BLaER1 treated with 17β-estradiol and CSF1 and Interleukin-3, amounts not matched to agents 10 nM and 100 nM (cell line): Measurements from ENCODE around the gene GLUD1.
A peak's percentile ranks its signal among the peaks of the same experiment; 100 is the strongest.
"Not testable (repeated sequence)": the region's sequence is repeated elsewhere in the genome, so short reads cannot be mapped to it uniquely, and the experiment has no call there.

Experiments used
- H3K27ac ChIP-seq, 11 experiments: shearing (Covaris generic); formaldehyde crosslinking; 2 replicates each; pipeline ENCODE4 v1.8.1; 2022
- H3K27me3 ChIP-seq, 11 experiments: shearing (Covaris generic); formaldehyde crosslinking; 2 replicates each; pipeline ENCODE4 v1.8.1; 2022
- H3K36me3 ChIP-seq, 11 experiments: shearing (Covaris generic); formaldehyde crosslinking; 2 replicates each; pipeline ENCODE4 v1.8.1; 2022
- H3K4me1 ChIP-seq, 10 experiments: shearing (Covaris generic); formaldehyde crosslinking; 2 replicates each; pipeline ENCODE4 v1.8.1; 2022
- H3K4me2 ChIP-seq, 11 experiments: shearing (Covaris generic); formaldehyde crosslinking; 2 replicates each; pipeline ENCODE4 v1.8.1; 2022
- H3K4me3 ChIP-seq, 10 experiments: shearing (Covaris generic); formaldehyde crosslinking; 2 replicates each; pipeline ENCODE4 v1.8.1; 2022
- H3K9ac ChIP-seq, 11 experiments: shearing (Covaris generic); formaldehyde crosslinking; 2 replicates each; pipeline ENCODE4 v1.8.1; 2022
- H3K9me3 ChIP-seq, 11 experiments: shearing (Covaris generic); formaldehyde crosslinking; replicated peaks in 1 of 11; 2 replicates each; pipeline ENCODE4 v1.8.1; 2022
- H4K20me1 ChIP-seq, 11 experiments: shearing (Covaris generic); formaldehyde crosslinking; 2 replicates each; pipeline ENCODE4 v1.8.1; 2022
- Cebpa-rat ChIP-seq, 11 experiments: shearing (Covaris generic); IDR thresholded peaks; 2 replicates each; pipeline ENCODE4 v1.8.1; 2022

Gene GLUD1

GRCh38 chr10:87105446-87106124 is 10.9 kb upstream of the GLUD1 start:
- no peak for TF ChIP-seq Cebpa-rat (IDR thresholded peaks at IDR 0.05)

GRCh38 chr10:87104727-87105126 is 10.1 kb upstream of the GLUD1 start:
- H3K9me3 ChIP-seq, H3K4me3 ChIP-seq, H3K4me2 ChIP-seq, H3K9ac ChIP-seq, H3K27ac ChIP-seq, H3K27me3 ChIP-seq: not testable (repeated sequence)
- peaks cover 0 to 14% (median 0%) of the 10 kb centered on the region in 10 experiments; a peak in 4 of 20 replicates for H3K4me1 ChIP-seq
- H3K36me3 ChIP-seq: peaks cover 79 to 100% (median 96%) of the 10 kb centered on the region in 11 experiments
- H4K20me1 ChIP-seq: peaks cover 0 to 59% (median 28%) of the 10 kb centered on the region in 11 experiments; a peak in 11 of 22 replicates

More at GRCh38 chr10:87105446-87106124, 10.9 kb upstream of the GLUD1 start:
- peaks cover 0 to under 1% (median 0%) of the 10 kb centered on the region in 11 experiments; a peak in 2 of 22 replicates for H3K9me3 ChIP-seq
- peaks cover 75 to 100% (median 96%) of the 10 kb centered on the region in 11 experiments for H3K36me3 ChIP-seq
- H3K27me3 ChIP-seq: no peaks in the 10 kb centered on the region
- H3K4me3 ChIP-seq: no peak overlapping the region
- H3K4me1 ChIP-seq: peaks cover 0 to 14% (median 0%) of the 10 kb centered on the region in 10 experiments; a peak in 4 of 20 replicates
- no peak overlapping the region for H3K9ac ChIP-seq
- H3K4me2 ChIP-seq: peak overlapping the region in 1 of 11 experiments; percentile 13; a peak in 1 of 22 replicates
- peaks cover 0 to 57% (median 28%) of the 10 kb centered on the region in 11 experiments; a peak in 11 of 22 replicates for H4K20me1 ChIP-seq
- no peak overlapping the region for H3K27ac ChIP-seq

- TF ChIP-seq Cebpa-rat (IDR thresholded peaks at IDR 0.05): no peak
- Histone ChIP-seq H3K4me3 (no peak overlapping the region), H3K36me3 (peaks cover 73 to 100% (median 95%) of the 10 kb centered on the region in 11 experiments), H3K4me1 (peaks cover 0 to 22% (median 6%) of the 10 kb centered on the region in 10 experiments; a peak in 17 of 20 replicates), H3K27ac (no peak overlapping the region), H3K9me3 (peaks cover 0 to 23% (median 14%) of the 10 kb centered on the region in 11 experiments; a peak in 17 of 22 replicates), H3K4me2 (no peak overlapping the region), H3K27me3 (no peaks in the 10 kb centered on the region), H4K20me1 (peaks cover 0 to 32% (median 15%) of the 10 kb centered on the region in 11 experiments; a peak in 7 of 22 replicates), H3K9ac (no peak overlapping the region)
Measured at GRCh38 chr10:87101996-87102395, 7.4 kb upstream of the GLUD1 start.

- Histone ChIP-seq H3K27ac (peak overlapping the region; percentile 93 to 99 (median 96)), H3K4me3 (peak overlapping the region; percentile 66 to 90 (median 82))
- TF ChIP-seq Cebpa-rat (IDR thresholded peaks at IDR 0.05): no peak
Measured at GRCh38 chr10:87095236-87095945, 748 bp upstream of the GLUD1 start.

GRCh38 chr10:87093632-87094372 is 841 bp downstream of the GLUD1 start:
- H3K4me3 ChIP-seq: peak overlapping the region; percentile 72 to 93 (median 84)
- peaks cover 0 to 9% (median 3%) of the 10 kb centered on the region in 11 experiments; a peak in 16 of 22 replicates for H3K9me3 ChIP-seq
- H3K4me1 ChIP-seq: peaks cover 27 to 53% (median 46%) of the 10 kb centered on the region in 10 experiments
- H3K9ac ChIP-seq: peak overlapping the region; percentile 91 to 99 (median 97)
- peak overlapping the region; percentile 90 to 99 (median 96) for H3K4me2 ChIP-seq
- H3K27me3 ChIP-seq: no peaks in the 10 kb centered on the region
- H4K20me1 ChIP-seq: peaks cover 45 to 53% (median 52%) of the 10 kb centered on the region in 11 experiments; a peak in 21 of 22 replicates
- TF ChIP-seq Cebpa-rat (IDR thresholded peaks at IDR 0.05): no peak
- peak overlapping the region; percentile 94 to 99 (median 97) for H3K27ac ChIP-seq
- peaks cover 27 to 55% (median 41%) of the 10 kb centered on the region in 11 experiments for H3K36me3 ChIP-seq

More at GRCh38 chr10:87095236-87095945, 748 bp upstream of the GLUD1 start:
- Histone ChIP-seq H3K27me3 (no peaks in the 10 kb centered on the region), H3K4me1 (peaks cover 27 to 51% (median 44%) of the 10 kb centered on the region in 10 experiments), H3K9me3 (peaks cover 0 to 21% (median 14%) of the 10 kb centered on the region in 11 experiments; a peak in 17 of 22 replicates), H3K36me3 (peaks cover 29 to 55% (median 41%) of the 10 kb centered on the region in 11 experiments; a peak in 21 of 22 replicates), H3K4me2 (peak overlapping the region; percentile 86 to 95 (median 88)), H3K9ac (peak overlapping the region; percentile 88 to 99 (median 96)), H4K20me1 (peaks cover 32 to 40% (median 36%) of the 10 kb centered on the region in 11 experiments; a peak in 21 of 22 replicates)

GRCh38 chr10:87092861-87093631 is 1.6 kb downstream of the GLUD1 start:
- Histone ChIP-seq H3K9ac (peak overlapping the region; percentile 91 to 99 (median 97)), H3K9me3 (peaks cover 0 to 4% (median 0%) of the 10 kb centered on the region in 11 experiments; a peak in 1 of 22 replicates), H3K4me2 (peak overlapping the region; percentile 90 to 99 (median 96)), H3K27me3 (no peaks in the 10 kb centered on the region), H3K4me1 (peaks cover 27 to 54% (median 46%) of the 10 kb centered on the region in 10 experiments), H4K20me1 (peaks cover 49 to 61% (median 57%) of the 10 kb centered on the region in 11 experiments; a peak in 21 of 22 replicates), H3K4me3 (peak overlapping the region; percentile 72 to 93 (median 84)), H3K27ac (peak overlapping the region in 10 of 11 experiments; percentile 94 to 99 (median 98); a peak in 20 of 22 replicates), H3K36me3 (peaks cover 21 to 55% (median 39%) of the 10 kb centered on the region in 11 experiments; a peak in 21 of 22 replicates)
- peak in 2 of 11 experiments; percentile 13 to 25; a peak in 1 of 22 replicates for TF ChIP-seq Cebpa-rat (IDR thresholded peaks at IDR 0.05)

GRCh38 chr10:87092376-87092860 is 2.2 kb downstream of the GLUD1 start:
- H3K9me3 ChIP-seq: peaks cover 0 to 4% (median 0%) of the 10 kb centered on the region in 11 experiments; a peak in 2 of 22 replicates
- H4K20me1 ChIP-seq: peaks cover 55 to 67% (median 63%) of the 10 kb centered on the region in 11 experiments; a peak in 21 of 22 replicates
- H3K36me3 ChIP-seq: peaks cover 23 to 55% (median 39%) of the 10 kb centered on the region in 11 experiments
- peak overlapping the region; percentile 72 to 93 (median 84) for H3K4me3 ChIP-seq
- TF ChIP-seq Cebpa-rat (IDR thresholded peaks at IDR 0.05): no peak
- peaks cover 27 to 60% (median 43%) of the 10 kb centered on the region in 10 experiments for H3K4me1 ChIP-seq
- peak overlapping the region; percentile 91 to 99 (median 97) for H3K9ac ChIP-seq
- H3K27me3 ChIP-seq: no peaks in the 10 kb centered on the region
- H3K4me2 ChIP-seq: peak overlapping the region; percentile 90 to 99 (median 96)
- peak overlapping the region in 6 of 11 experiments; percentile 94 to 99 (median 98); a peak in 7 of 22 replicates for H3K27ac ChIP-seq
